Body of pancreas (tissue), 4 donors: ENCODE measurements around the gene CCDC8.

Experiments used
- POLR2A ChIP-seq, 3 donors: fragments of 450-650 bp; IDR thresholded peaks; one replicate each; pipeline ENCODE4 v1.6.1; 2016; ENCODE audit warnings: antibody characterized with exemption in 3 of 3, mild to moderate bottlenecking in 2 of 3
- TF ChIP-seq, protein P1 (sequence below), 7 experiments: fragments of 450-650 bp in 4 of 7; fragments of 200-600 bp in 3 of 7; sonication (generic) in 3 of 7; IDR thresholded peaks; one replicate each; pipeline ENCODE4 v1.5.1; 2016 to 2019; ENCODE audit warnings: antibody characterized with exemption in 7 of 7

DNA sequence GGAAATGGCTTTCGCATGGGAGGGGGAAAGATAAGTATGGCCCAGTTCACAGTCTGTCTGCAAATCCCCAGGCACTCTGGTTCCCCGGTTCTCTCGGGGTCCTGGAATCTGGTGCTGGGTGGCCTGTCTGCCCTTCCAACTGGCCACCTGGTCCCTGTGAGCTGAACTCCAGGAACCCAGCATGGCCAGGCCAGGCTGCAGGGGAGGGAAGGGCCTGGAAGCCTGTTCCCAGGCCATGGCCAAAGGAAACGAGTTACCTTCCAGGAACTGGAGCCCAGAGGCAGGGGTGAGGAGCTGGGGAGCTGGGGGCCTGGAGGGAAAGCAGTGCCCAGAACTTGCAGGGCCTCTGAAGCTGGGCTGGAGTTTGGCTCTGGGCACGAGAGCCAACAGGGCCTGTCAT, 34.5 kb upstream of the CCDC8 start:
- TF ChIP-seq, protein P1, sequence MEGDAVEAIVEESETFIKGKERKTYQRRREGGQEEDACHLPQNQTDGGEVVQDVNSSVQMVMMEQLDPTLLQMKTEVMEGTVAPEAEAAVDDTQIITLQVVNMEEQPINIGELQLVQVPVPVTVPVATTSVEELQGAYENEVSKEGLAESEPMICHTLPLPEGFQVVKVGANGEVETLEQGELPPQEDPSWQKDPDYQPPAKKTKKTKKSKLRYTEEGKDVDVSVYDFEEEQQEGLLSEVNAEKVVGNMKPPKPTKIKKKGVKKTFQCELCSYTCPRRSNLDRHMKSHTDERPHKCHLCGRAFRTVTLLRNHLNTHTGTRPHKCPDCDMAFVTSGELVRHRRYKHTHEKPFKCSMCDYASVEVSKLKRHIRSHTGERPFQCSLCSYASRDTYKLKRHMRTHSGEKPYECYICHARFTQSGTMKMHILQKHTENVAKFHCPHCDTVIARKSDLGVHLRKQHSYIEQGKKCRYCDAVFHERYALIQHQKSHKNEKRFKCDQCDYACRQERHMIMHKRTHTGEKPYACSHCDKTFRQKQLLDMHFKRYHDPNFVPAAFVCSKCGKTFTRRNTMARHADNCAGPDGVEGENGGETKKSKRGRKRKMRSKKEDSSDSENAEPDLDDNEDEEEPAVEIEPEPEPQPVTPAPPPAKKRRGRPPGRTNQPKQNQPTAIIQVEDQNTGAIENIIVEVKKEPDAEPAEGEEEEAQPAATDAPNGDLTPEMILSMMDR (IDR thresholded peaks at IDR 0.05): no peak
- TF ChIP-seq POLR2A (IDR thresholded peaks at IDR 0.05): no peak
